Transverse colon (tissue), 4 donors: ENCODE data around the gene CYP2C19. TPM values are rescaled to one million over a fixed set of nuclear protein-coding genes. Genes with fewer than 3 reads are reported as not detected.

Experiments
- DNase-seq: peaks from one replicate; pipeline ENCODE4 v3.0.0-alpha.2; 2019
- H3K27ac ChIP-seq, 4 donors: fragments of 200-600 bp; sonication (generic); 2 replicates each; pipeline ENCODE4 v1.5.1; 2016 to 2018; ENCODE audit warnings: inconsistent platforms in 4 of 4
- H3K27me3 ChIP-seq: fragments of 200-600 bp; sonication (generic); 2 replicates; pipeline ENCODE4 v1.5.1; 2017; ENCODE audit warnings: inconsistent platforms
- H3K36me3 ChIP-seq, 4 donors: fragments of 200-600 bp; sonication (generic); 2 replicates each; pipeline ENCODE4 v1.5.1; 2017 to 2019; ENCODE audit warnings: inconsistent platforms in 4 of 4
- H3K4me1 ChIP-seq, 4 donors: fragments of 200-600 bp; sonication (generic); 2 replicates each; pipeline ENCODE4 v1.5.1; 2017 to 2020; ENCODE audit warnings: inconsistent platforms in 4 of 4
- H3K4me3 ChIP-seq, 4 donors: fragments of 200-600 bp; sonication (generic); 1 replicate in 1 of 4; 2 replicates in 3 of 4; pipeline versions ENCODE4 v1.5.1 to v1.6.1; 2017 to 2019; ENCODE audit warnings: inconsistent platforms in 4 of 4
- H3K9me3 ChIP-seq, 2 donors: fragments of 200-600 bp; sonication (generic); 2 replicates each; pipeline ENCODE4 v1.5.1; 2017 to 2019; ENCODE audit warnings: inconsistent platforms in 2 of 2
- CTCF ChIP-seq, 5 experiments: fragments of 200-600 bp in 3 of 5; fragments of 450-650 bp in 2 of 5; sonication (generic) in 3 of 5; IDR thresholded peaks; 1 replicate in 2 of 5; 2 replicates in 3 of 5; pipeline ENCODE4 v1.5.1; 2016 to 2017; ENCODE audit warnings: antibody characterized with exemption in 5 of 5, inconsistent platforms in 3 of 5, mild to moderate bottlenecking in 2 of 5, moderate library complexity in 1 of 5
- EP300 ChIP-seq: sonication (generic); formaldehyde crosslinking; IDR thresholded peaks from one replicate; pipeline ENCODE4 v1.6.1; 2017; ENCODE audit warnings: antibody characterized with exemption, low read depth
- POLR2A ChIP-seq: fragments of 450-650 bp; IDR thresholded peaks from one replicate; pipeline ENCODE4 v1.6.1; 2016; ENCODE audit warnings: antibody characterized with exemption, mild to moderate bottlenecking, moderate library complexity
- POLR2AphosphoS5 ChIP-seq, 3 donors: sonication (generic); formaldehyde crosslinking; IDR thresholded peaks; one replicate each; pipeline ENCODE4 v1.6.1; 2016; ENCODE audit warnings: antibody characterized with exemption in 3 of 3
- WGBS, 2 donors: methylation state at CpG; one replicate each; pipeline ENCODE4 v1.1.5; 2018; ENCODE audit warnings: low coverage in 1 of 2; 5-methylcytosine and 5-hydroxymethylcytosine counted together
- in situ Hi-C, 4 donors: fragments of 200-750 bp; cut with MboI; loops; one replicate each; pipeline versions ENCODE4 v1.15.0 to v1.15.1; 2017; ENCODE audit warnings: low sequenced_read_pairs in 3 of 4, low pct_ligation_motif_present in 1 of 4, low pct_unique_long_range_greater_than_20kb in 1 of 4
- intact Hi-C: fragments of 100-400 bp; cut with DNase I; formaldehyde crosslinking; loops from one replicate; pipeline ENCODE4 v1.15.1; 2023; ENCODE audit warnings: low total_unique reads
- total RNA-seq, 4 donors: library from RNA; depleted of rRNA; stranded (reverse); fragments of >200 nt; gene quantifications; one replicate each; pipeline ENCODE4 v1.1.0, GENCODE V29; 2016

CYP2C19 gene
- total RNA-seq, result 1 to 10 TPM; 2.6 to 9.7 (median 8.2) TPM

GRCh38 chr10:94762393-94762792 is at the start of gene CYP2C19:
Gene CYP2C19, plus strand, starts transcription at chr10:94762681. Its CDS starts 25 bp downstream, at chr10:94762706.
- DNase-seq, result no peak
- H3K4me3 ChIP-seq, result no peak within 1 kb of the TSS
- intact Hi-C loops, result no loop called here
- H3K36me3 ChIP-seq, result no peaks in the 10 kb centered on the region
- no peaks in the 10 kb centered on the region for H3K4me1 ChIP-seq
- in situ Hi-C loops, result no loop called here
- no peak for TF ChIP-seq POLR2AphosphoS5 (IDR thresholded peaks at IDR 0.05)
- TF ChIP-seq CTCF (IDR thresholded peaks at IDR 0.05), result no peak
- TF ChIP-seq POLR2A, result no peak
- TF ChIP-seq EP300, result no peak
- H3K27me3 ChIP-seq, result no peaks in the 10 kb centered on the region
- WGBS, 2 donors, result 50 to 89% methylated on average over 1 to 3 of the region's 3 CpGs
- no peaks in the 10 kb centered on the region for H3K9me3 ChIP-seq
- no peak within 1 kb of the TSS for H3K27ac ChIP-seq

- DNase-seq, result no peak
- Histone ChIP-seq H3K27ac (no peak overlapping the region), H3K36me3 (no peaks in the 10 kb centered on the region), H3K9me3 (no peaks in the 10 kb centered on the region), H3K4me1 (no peaks in the 10 kb centered on the region), H3K27me3 (no peaks in the 10 kb centered on the region), H3K4me3 (no peak overlapping the region)
- intact Hi-C loops (no loop called here), in situ Hi-C loops (no loop called here)
- TF ChIP-seq CTCF (IDR thresholded peaks at IDR 0.05) (no peak), EP300 (no peak), POLR2A (no peak), POLR2AphosphoS5 (IDR thresholded peaks at IDR 0.05) (no peak)
Observed at GRCh38 chr10:94725871-94726270, 36.6 kb upstream of the CYP2C19 start.

- TF ChIP-seq CTCF (IDR thresholded peaks at IDR 0.05) (no peak), POLR2A (no peak), EP300 (no peak), POLR2AphosphoS5 (IDR thresholded peaks at IDR 0.05) (no peak)
- in situ Hi-C loops, result no loop called here
- WGBS, 2 donors, result 67 to 81% methylated on average over 2 to 3 of the region's 3 CpGs
Observed at GRCh38 chr10:94735197-94735596, 27.3 kb upstream of the CYP2C19 start.

DNA sequence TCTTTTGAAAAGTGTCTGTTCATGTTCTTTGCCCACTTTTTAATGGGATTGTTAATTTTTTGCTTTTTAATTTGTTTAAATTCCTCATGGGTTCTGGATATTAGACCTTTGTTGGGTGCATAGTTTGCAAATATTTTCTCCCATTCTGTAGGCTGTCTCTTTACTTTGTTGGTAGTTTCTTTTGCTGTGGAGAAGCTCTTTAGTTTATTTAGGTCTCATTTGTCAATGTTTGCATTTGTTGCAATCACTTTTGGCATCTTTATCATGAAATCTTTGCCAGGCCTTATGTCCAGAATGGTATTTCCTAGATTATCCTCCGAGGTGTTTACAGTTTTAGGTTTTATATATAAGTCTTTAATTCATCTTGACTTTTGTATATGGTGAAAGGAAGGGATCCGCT is 23.9 kb upstream of the CYP2C19 start:
- 48 to 63% methylated on average over 2 of the region's 2 CpGs for WGBS, 2 donors

More at GRCh38 chr10:94735197-94735596, 27.3 kb upstream of the CYP2C19 start:
- H3K27ac ChIP-seq, result no peak overlapping the region
- no peaks in the 10 kb centered on the region for H3K27me3 ChIP-seq
- no peaks in the 10 kb centered on the region for H3K4me1 ChIP-seq
- H3K4me3 ChIP-seq, result no peak overlapping the region
- intact Hi-C loops, result no loop called here
- no peaks in the 10 kb centered on the region for H3K36me3 ChIP-seq
- DNase-seq, result no peak
- peaks cover 0 to 4% of the 10 kb centered on the region in 2 donors for H3K9me3 ChIP-seq

More for the DNA sequence above, 23.9 kb upstream of the CYP2C19 start:
- TF ChIP-seq POLR2A, result no peak
- no peak for TF ChIP-seq CTCF (IDR thresholded peaks at IDR 0.05)
- TF ChIP-seq EP300, result no peak
- no peak for TF ChIP-seq POLR2AphosphoS5 (IDR thresholded peaks at IDR 0.05)
- no peak for DNase-seq
- H3K9me3 ChIP-seq, result peaks cover 4 to 10% of the 10 kb centered on the region in 2 donors
- H3K4me3 ChIP-seq, result no peak overlapping the region
- H3K36me3 ChIP-seq, result no peaks in the 10 kb centered on the region
- H3K27ac ChIP-seq, result no peak overlapping the region
- intact Hi-C loops (no loop called here), in situ Hi-C loops (no loop called here)
- H3K27me3 ChIP-seq, result no peaks in the 10 kb centered on the region
- H3K4me1 ChIP-seq, result no peaks in the 10 kb centered on the region
